NCI-H345 treated with DMSO at 0.1 percent for 48 hours (cell line): ENCODE results near the gene CDH13.

ENCODE experiments used
- DNase-seq: peaks from one replicate; lab custom pipeline; 2025; ENCODE audit not compliant: unreplicated experiment; lab: John Stamatoyannopoulos, UW

CDH13 gene

GRCh38 chr16:83771306-83771942 lies 1144.7 kb downstream of the CDH13 start:
- no peak for DNase-seq

GRCh38 chr16:83772806-83773205 lies 1146.0 kb downstream of the CDH13 start:
- no peak for DNase-seq

GRCh38 chr16:83774066-83774465 lies 1147.3 kb downstream of the CDH13 start:
- no peak for DNase-seq

- no peak for DNase-seq
Observed at GRCh38 chr16:83776944-83777343, 1150.2 kb downstream of the CDH13 start.

- no peak for DNase-seq
Observed at GRCh38 chr16:83779886-83780285, 1153.1 kb downstream of the CDH13 start.

GRCh38 chr16:83785455-83785854 lies 1158.7 kb downstream of the CDH13 start:
- DNase-seq: no peak

GRCh38 chr16:83789642-83790401 lies 1163.1 kb downstream of the CDH13 start:
- no peak for DNase-seq

GRCh38 chr16:83791916-83792315 lies 1165.1 kb downstream of the CDH13 start:
- no peak for DNase-seq

GRCh38 chr16:83792391-83792790 lies 1165.6 kb downstream of the CDH13 start:
- DNase-seq: no peak

- DNase-seq: no peak
Observed at GRCh38 chr16:83793179-83793578, 1166.4 kb downstream of the CDH13 start.

GRCh38 chr16:83794860-83795554 lies 1168.2 kb downstream of the CDH13 start:
- no peak for DNase-seq

- no peak for DNase-seq
Observed at GRCh38 chr16:83797013-83797412, 1170.2 kb downstream of the CDH13 start.

GRCh38 chr16:83799336-83799735 lies 1172.6 kb downstream of the CDH13 start:
- no peak for DNase-seq

- DNase-seq: no peak
Observed at GRCh38 chr16:83802135-83802534, 1175.4 kb downstream of the CDH13 start.

- no peak for DNase-seq
Observed at GRCh38 chr16:83802554-83803205, 1175.9 kb downstream of the CDH13 start.

GRCh38 chr16:83803811-83804210 lies 1177.0 kb downstream of the CDH13 start:
- DNase-seq: no peak

- DNase-seq: no peak
Observed at GRCh38 chr16:83804366-83804765, 1177.6 kb downstream of the CDH13 start.

GRCh38 chr16:83806036-83806435 lies 1179.3 kb downstream of the CDH13 start:
- no peak for DNase-seq

- DNase-seq: no peak
Observed at GRCh38 chr16:83806731-83807130, 1180.0 kb downstream of the CDH13 start.

- DNase-seq: no peak
Observed at GRCh38 chr16:83807327-83807709, 1180.5 kb downstream of the CDH13 start.

GRCh38 chr16:83807710-83808572 lies 1181.2 kb downstream of the CDH13 start, which contains the start of gene HSBP1:
Gene HSBP1, plus strand, starts transcription at chr16:83807978. Its CDS starts 99 bp downstream, at chr16:83808077.
- peak; percentile 60 for DNase-seq
